GM21423 (cell line): ENCODE results near the gene CUX1.
"Not testable (repeated sequence)": the region's sequence is repeated elsewhere in the genome, so short reads cannot be mapped to it uniquely, and the experiment has no call there.

Experiments
- ATAC-seq: cut with Tn5 transposase; IDR thresholded peaks from one replicate; pipeline ENCODE4 v1.9.1; 2021; ENCODE audit warnings: mild to moderate bottlenecking, moderate library complexity; ENCODE audit not compliant: unreplicated experiment

CUX1 gene

DNA sequence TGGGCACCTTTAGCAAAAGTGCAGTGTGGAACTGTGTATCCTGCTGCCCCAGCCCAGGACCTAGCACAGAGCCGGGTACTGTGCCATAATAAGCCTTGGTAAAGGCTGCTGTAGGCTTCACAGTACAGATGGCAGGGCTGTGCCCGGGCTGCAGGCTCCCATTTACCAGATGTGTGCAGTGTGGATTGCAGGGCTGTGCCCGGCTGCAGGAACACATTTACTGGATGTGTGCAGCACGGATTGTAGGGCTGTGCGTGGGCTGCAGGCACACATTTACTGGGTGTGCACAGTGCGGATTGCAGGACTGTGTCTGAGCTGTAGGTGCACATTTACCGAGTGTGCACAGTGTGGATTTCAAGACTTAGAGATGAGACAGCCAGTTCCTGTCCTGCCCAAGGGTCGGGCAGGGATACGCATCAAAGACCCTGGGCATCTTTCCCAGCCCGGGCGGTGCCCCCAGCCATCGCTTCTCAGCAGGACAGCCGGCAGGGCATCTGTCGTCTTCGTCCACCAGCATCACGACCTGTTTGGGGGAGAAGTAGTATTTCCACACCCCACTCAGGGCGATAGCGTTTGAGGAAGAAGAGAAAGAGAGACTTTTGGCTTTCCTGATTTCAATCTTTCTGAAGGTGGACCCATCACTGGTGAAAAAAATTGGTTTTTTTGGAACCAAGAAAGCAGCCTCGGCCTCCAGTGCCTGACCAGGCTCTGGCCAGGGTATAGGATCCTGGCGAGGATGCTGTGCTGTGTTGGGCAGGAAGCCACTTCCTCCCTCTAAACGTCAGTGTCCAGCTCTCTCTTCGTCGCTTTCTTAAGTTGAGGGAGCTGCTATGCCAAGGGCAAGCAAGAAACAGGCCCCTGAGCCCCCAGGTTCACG lies 180.8 kb downstream of the CUX1 start:
- ATAC-seq: no peak

DNA sequence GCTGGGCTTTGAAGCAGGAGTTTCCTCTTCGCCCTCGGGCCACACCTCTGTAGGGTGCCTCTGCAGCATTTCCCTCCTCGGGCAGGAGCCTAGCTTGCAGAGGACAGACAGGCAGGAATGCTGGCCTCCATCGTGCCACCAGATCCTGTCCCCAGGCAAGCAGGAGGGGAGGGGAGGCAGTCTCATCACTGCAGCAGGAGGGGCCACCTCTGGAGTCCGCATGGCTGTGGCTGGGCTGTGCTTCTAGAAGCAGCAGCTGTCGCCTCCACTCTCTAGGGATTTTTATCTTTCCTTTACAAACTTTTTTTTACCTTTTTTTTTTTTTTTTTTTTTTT lies 181.4 kb downstream of the CUX1 start:
- no peak for ATAC-seq

DNA sequence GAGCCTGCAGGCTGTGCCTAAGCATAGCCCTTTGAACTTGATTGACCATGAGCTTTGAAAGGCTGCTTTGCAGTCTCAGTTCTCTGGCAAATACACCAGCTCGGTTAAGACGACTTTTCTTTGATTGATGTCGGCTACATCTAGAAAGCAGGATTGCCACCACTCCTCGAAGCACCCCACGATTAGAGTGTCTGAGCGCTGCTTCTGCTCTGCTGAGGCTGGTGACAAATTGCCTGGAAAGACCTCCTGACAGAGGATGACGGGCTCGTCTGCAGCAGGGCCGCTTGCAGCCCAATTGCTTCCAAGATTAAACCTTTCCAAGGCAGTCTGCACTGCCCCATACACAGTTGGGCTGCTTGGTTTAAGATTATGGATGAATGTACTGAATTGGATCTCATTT lies 182.0 kb downstream of the CUX1 start:
- ATAC-seq: no peak

DNA sequence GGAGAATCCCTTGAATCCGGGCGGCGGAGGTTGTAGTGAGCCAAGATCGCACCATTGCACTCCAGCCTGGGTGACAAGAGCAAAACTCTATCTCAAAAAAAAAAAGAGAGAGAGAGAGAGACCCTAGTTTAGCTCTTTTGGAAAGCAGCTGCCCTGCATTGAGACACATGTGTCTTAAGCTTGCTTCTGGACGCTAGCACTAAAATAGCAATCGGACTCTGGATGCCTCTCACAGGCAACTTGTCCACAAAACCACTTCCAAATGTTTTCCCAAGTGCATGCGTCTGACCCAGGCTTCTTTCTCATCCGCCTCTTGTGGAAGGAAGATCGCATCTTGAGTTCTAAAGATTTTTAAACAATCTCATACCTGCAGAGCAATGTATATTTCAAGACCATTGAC lies 182.7 kb downstream of the CUX1 start:
- no peak for ATAC-seq

DNA sequence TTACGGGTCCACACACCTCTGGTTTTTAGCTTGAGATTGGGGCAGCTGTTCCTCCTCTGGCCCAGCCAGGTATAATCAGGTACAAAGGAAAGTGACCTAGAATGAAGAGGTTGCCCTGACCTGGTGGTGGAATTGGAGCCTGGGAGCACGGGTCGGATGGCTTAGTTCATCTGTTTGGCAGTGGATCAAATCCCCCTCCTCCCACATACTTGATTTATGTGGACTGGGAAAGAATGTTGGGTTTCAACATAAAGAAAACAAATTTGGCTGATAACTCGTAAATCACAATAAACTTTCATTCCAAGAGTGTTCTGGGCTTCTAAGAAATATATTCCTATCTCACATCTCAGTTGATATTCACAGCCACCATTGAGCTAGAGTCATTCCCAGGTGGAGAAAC lies 186.8 kb downstream of the CUX1 start:
- ATAC-seq: no peak

DNA sequence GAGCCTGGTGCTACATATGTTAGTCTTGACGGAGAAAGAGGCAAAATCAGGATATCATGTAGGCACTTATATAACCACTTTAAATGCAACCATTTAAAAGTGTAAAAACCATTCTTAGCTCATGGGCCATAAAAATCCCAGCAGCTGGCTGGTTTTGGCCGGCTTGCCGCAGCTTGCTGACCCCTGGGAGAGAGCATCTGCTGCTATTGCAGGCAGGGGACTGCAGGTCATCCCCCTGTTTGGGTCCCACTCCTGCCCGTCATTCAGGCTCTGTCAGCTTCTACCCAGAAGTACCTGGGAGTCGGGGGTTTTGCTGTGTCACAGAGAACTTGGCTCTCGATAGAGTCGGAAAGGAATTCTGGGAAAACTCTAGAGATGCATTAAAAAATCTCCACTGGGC lies 187.4 kb downstream of the CUX1 start:
- no peak for ATAC-seq

DNA sequence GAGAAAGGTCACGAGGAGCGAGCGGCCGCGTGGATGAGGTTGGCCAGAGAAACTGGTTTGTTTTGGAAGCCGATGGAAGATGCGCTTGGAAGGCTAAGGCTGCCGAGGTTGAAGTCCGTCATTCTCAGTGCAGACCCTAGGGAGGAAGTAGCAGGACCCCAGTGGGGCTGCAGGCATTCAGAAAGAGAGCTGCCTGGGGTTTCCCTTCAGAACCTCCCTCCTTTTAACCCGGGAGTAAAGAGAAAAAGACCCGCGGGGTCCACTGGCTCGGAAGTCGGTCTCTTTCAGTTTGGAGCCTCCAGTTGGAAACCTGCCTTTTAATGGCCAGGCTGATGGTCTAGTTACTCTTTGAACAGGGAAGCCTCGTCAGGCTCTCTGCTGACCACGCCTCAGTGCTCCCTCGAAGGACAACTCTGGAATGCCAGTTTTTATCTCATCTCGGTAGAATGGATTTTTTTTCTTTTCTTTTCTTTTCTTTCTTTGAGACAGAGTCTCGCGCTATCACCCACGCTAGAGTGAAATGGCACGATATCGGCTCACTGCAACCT lies 188.6 kb downstream of the CUX1 start:
- ATAC-seq: no peak

DNA sequence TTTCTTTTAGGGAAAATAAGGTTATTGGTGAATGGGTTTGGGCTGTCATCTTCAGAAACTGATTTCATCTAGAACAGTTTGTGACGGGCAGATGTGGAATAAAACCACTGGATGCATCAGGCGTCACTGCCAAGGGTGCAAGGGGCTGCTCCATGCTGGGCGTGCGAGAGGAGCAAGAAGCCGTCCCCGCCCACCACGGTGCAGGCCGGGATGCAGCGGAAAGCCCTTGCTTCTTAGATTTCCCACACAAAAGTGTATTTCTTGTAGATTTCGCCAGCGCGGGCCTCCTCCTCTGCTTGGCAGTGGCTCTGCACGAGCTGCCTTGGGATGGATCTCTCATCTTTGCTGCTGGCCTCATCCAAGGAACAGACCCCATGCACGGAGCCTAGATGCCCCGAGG lies 189.3 kb downstream of the CUX1 start:
- no peak for ATAC-seq

DNA sequence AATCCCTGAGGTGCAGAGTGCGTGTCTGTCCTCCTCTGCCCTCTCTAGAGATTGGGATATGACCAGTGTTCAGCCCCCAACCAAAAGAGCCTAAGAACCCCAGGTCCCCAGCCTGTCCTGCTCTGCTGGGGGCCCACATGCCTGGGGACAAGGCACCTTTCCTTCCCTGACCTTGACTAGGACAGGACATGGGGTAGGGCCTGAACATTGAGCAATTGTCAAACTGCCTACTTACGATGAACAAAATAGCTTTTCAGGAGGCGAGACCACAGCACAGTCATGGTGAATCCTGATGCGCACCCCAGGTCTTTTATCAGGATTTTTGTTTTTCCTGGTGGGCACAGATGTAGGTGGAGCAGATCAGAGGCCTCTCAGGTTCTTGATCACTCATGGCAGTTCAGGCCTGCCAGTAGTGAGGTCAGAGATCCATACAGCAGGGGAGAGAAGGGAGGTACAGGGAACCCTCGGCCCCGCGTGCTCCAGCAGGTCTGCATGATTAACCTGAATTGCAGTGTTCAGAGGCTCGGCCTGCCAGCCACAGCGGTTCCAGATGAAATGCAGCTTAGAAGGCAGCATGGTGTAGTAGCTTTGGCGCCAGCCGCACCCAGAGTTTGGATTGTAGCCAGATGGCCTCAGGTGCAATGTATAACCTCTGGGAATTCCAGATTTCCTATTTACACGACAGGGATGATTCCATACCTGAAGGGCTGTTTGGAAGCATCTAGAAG lies 191.3 kb downstream of the CUX1 start:
- ATAC-seq: no peak

DNA sequence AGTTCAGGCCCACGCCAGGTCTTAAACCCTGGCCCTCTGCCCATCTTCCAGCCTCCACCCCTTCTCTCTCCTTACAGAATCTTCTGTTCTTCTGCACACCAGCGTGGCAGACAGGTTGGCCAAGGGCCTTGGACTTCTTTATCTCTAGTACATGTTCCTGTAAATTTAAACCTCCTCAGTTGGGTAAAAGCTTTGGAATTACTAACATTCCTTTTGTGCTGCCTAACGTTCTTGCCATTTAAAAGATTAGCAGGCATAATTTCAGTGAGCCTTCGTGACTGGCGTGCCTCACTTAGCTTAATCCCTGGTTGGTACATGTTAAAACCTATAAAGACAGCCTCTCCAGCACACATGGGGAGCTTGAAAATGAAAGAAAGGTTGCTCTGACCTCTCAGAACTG lies 192.2 kb downstream of the CUX1 start:
- ATAC-seq: no peak

DNA sequence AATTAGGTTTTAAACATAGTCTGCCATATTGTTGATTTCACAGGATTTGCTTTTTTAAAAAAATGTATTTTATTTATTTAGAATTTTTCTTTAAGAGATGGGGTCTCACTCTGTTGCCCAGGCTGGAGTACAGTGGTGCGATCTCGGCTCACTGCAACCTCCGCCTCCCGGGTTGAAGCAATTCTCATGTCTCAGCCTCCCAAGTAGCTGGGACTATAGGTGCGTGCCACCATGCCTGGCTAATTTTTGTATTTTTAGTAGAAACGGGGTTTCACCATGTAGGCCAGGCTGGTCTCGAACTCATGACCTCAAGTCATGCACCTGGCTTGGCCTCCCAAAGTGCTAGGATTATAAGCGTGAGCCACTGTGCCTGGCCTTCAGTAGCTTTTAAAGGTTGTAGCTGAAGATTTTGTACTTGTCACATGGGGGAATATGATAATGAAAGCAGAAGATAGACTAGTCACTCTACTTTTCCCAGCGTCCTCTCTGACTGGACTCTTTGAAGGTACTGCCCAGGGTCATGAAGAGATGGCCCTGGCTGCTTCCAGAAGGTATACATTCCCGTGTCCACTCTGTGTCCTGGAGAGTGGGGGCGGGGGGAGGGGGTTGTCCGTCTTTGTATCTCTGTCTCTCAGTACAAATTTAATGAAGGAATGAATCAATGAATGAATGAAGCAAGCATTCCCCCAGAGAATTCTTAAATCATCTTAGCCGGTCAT lies 194.8 kb downstream of the CUX1 start:
- not testable (repeated sequence) for ATAC-seq

DNA sequence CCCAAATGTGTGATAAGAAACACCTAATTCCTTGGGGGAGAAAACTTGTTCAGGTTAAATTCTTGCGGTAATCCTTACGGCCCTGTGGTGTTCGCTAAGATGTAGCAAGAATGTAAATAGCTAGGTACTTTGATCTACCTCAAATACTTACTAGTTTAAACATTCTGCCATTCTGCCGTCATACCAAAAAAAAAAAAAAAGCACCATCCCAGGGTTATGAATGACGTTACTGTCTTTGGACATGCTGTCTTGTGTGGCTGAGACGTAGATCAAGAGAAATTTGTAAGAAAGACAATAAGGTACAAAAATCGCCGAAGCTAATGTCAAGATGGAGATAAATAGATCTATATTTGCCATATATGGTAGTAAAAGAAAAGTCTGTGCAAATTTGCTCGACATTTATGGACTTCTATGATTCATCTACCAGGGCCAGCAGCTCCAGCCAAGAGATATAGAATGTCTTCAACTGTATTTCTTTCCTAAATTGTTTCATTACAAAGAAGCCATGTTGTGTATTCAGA lies 195.6 kb downstream of the CUX1 start:
- no peak for ATAC-seq

DNA sequence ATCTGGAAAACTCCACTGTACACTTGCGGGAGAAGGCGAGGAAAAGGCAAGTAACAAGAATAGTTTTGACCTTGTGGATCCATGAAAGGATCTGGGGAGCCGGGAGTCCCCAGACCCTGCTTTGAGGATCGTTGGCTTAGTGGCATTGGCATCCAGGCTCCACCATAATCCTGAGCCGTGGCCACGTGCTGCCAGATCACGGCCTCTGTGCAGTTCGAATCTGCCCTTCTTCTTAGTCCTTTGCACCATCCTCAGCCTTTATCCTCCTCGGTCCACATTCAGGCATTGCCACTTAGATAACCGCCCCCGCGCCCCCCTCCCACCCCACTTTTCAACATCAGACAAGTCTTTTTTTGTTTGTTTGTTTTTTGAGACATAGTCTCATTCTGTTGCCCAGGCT lies 201.4 kb downstream of the CUX1 start:
- no peak for ATAC-seq

DNA sequence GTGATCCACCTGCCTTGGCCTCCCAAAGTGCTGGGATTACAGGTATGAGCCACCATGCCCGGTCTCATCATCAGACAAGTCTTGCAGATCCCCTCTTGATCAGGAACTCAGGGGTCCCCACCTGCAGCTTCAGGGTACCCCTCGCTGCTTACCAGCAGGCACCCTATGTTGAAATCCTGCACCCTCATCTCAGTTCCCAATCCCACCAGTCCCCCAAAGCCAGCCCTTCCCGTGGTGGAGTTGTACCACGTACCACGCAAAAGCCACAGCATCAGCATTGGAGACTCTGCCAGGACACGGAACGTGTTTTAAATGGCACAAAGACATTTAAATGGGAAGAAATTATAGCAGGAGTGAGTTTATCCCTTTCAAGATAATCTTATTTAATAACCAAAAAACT lies 202.0 kb downstream of the CUX1 start:
- ATAC-seq: no peak

DNA sequence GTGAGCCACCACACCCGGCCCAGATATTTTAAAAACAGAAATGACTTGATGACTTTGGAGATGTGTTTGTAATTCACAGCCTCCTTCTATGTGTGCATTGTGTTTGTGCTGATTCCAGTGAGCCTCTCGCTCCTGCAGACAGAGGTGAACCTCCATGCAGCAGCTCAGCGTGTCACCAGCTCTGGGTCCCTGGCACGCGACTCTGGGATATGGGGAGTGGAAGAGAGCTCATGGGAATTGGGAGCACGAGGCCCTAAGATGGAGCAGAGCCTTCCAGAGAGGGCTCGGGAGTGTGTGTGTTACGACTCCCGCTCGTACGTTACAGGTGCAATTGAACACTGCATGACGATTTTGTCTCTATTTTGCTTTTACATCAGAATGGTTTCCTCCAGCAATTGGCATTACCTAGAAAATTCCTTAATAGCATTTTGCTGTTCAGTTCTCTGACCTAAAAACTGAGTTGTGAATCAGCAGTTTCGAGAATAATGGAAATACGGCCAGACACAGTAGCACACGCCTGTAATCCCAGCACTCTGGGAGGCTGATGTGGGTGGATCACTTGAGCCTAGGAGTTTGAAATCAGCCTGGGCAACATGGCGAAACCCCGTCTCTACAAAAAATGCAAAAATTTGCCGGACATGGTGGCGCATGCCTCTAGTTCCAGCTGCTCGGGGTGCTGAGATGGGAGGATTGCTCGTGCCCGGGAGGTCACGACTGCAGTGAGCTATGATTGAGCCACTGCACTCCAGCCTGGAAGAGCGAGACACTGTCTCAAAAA lies 204.6 kb downstream of the CUX1 start:
- ATAC-seq: no peak

DNA sequence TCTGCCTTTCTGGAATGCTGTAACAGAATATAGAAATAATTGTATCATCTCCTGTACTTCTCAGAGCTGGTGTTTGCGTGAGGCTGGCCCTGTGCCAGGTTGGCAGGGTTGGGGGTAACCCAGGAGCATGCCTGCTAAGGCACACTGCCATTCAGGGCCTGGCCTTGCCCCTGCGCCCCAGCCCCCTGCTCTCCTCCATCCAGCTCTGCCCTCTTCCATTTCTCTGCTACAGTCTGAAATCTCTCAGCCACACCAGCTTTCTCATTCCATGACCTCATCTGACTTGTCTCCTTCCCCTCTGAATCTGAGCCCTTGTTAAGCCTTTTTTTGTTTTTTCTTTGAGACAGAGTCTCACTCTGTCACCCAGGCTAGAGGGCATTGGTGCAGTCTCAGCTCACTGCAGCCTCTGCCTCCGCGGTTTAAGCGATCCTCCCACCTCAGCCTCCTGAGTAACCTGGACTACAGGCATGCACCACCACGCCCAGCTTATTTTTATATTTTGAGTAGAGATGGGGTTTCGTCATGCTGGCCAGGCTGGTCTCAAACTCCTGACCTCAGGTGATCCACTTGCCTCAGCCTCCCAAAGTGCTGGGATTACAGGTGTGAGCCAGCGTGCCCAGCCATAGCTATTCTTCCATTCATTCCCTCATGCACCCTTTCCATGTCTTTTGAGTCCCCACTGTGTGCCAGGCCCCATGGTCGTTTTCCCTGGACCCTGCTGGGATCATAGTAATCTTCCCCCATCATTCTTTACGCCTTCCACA lies 206.8 kb downstream of the CUX1 start:
- no peak for ATAC-seq

DNA sequence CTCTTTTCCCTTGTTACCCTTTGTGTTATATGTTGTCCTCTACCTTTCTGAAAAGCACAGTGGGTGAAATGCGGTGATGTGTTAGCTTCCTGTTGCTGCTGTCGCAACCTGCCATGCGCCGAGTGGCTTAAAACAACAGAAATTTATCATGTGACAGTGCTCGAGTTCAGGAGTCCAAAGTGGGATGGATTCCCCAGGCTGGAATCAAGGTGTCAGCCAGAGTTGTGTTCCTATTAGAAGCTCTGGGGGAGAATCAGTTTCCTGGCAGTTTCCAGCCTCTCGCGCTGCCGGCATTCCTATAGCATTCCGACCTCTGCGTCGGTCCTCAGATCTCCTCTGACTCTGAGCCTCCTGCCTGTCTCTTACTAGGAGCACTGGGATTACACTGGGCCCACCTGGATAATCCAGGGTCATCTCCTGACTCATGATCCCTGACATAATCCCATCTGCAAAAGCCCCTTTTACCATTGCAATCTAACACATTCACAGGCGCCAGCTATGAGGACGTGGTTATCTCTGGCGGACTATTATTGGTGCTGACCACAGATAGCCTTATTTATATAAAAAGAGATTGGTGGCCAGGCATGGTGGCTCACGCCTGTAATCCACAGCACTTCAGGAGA lies 207.5 kb downstream of the CUX1 start:
- no peak for ATAC-seq

DNA sequence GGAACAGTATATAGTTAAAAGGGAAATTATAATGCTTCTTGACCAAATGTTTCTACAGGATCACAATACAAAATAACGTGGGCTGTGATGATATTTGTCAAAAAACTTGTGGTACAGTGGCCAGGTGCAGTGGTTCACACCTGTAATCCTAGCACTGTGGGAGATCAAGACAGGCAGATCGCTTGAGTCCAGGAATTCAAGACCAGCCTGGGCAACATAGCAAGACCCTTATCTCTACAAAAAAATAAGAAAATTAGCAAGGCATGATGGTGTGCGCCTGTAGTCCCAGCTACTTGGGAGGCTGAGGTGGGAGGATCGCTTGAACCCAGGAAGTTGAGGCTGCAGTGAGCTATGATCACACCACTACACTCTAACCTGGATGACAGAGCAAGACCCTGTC lies 208.4 kb downstream of the CUX1 start:
- ATAC-seq: not testable (repeated sequence)

DNA sequence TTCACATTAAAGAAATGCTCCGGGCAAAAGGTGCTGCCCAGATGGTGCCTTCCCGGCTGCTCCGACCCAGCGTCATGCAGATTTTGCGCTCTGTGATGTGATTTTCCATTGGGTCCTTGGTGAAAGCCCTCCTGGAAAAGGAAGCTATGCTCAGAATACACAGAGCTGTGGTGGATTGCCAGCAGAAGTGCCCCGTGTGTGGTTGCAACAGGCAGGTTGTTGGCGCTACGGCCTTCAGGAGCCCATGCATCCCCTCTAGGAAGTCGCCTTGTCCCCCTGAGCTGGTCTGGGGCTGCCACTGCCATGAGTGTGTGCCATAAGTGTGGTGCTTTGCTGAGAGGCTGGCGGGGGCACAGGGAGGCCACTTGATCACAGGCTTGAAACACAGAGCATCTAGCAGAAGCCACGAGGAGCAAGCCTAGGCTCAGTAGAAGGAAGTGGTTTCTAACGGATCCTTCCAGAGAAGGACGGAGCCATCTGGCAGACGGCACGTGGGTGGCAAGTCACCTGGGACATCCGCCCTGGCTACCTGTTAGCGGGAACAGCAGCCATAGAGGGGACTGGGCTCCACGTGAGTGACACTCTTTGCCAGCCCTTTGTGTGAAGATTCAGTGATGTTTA lies 210.9 kb downstream of the CUX1 start:
- ATAC-seq: no peak
